ENCODE data around the gene CNOT4.

CNOT4 gene

GRCh38 chr7:135414208-135414607, 95.7 kb downstream of the CNOT4 start:
- Histone ChIP-seq H2BK15ac (ENCODE audit: low read length) (no peak overlapping the region), H3K9me3 (replicated peaks in 1 of 2; ENCODE audit: control insufficient read depth in 2 of 2, insufficient read depth in 1 of 2, low read depth in 1 of 2, low read length in 2 of 2) (no peaks in the 10 kb centered on the region), H3K23ac (ENCODE audit: low read depth, low read length, poor library complexity) (no peak overlapping the region), H2BK120ac (ENCODE audit: low read depth, low read length) (no peak overlapping the region), H2BK12ac (ENCODE audit: low read length) (no peak overlapping the region), H4K91ac (ENCODE audit: low read depth, low read length, poor library complexity) (no peak overlapping the region), H3K14ac (ENCODE audit: low read length) (no peak overlapping the region), H3K9ac (ENCODE audit: low read depth, low read length, poor library complexity) (no peak overlapping the region), H3K36me3 (replicated peaks in 1 of 2; ENCODE audit: control insufficient read depth in 2 of 2, insufficient read depth in 2 of 2, low read length in 2 of 2) (peaks cover 0 to 49% of the 10 kb centered on the region in 2 donors), H3K4me3 (ENCODE audit: low read length in 2 of 2) (no peak overlapping the region), H3K4me2 (ENCODE audit: insufficient read depth, low read length, poor library complexity, severe bottlenecking) (no peak overlapping the region), H3K27me3 (ENCODE audit: control insufficient read depth in 3 of 3, insufficient read depth in 3 of 3, low read depth in 1 of 3, low read length in 3 of 3) (no peaks in the 10 kb centered on the region), H2BK5ac (ENCODE audit: low read length) (no peak overlapping the region), H3K4ac (ENCODE audit: low read length) (no peak overlapping the region), H3K79me1 (ENCODE audit: low read depth, low read length) (no peaks in the 10 kb centered on the region), H3K18ac (ENCODE audit: low read length) (no peak overlapping the region), H2AFZ (ENCODE audit: low read length) (no peak overlapping the region), H3K4me1 (ENCODE audit: control insufficient read depth in 2 of 2, insufficient read depth in 1 of 2, low read depth in 1 of 2, low read length in 2 of 2) (no peaks in the 10 kb centered on the region), H2AK5ac (ENCODE audit: low read depth, low read length) (no peak overlapping the region), H3K27ac (replicated peaks; ENCODE audit: low read length) (no peak overlapping the region), H4K8ac (ENCODE audit: low read depth, low read length) (no peak overlapping the region)
- no CpG with 5 or more reads among the region's 3 CpGs for WGBS, 2 donors (ENCODE audit: extremely low coverage in 2 of 2, insufficient read length in 2 of 2, insufficient replicate concordance in 1 of 2)
- no peak for DNase-seq (ENCODE audit: low spot score)

GRCh38 chr7:135411098-135411497, 98.8 kb downstream of the CNOT4 start:
- Histone ChIP-seq H3K4ac (ENCODE audit: low read length) (no peak overlapping the region), H3K4me3 (ENCODE audit: low read length in 2 of 2) (no peak overlapping the region), H2BK120ac (ENCODE audit: low read depth, low read length) (no peak overlapping the region)

GRCh38 chr7:135410543-135410942, 99.4 kb downstream of the CNOT4 start:
- DNase-seq (ENCODE audit: low spot score) = no peak
- H4K8ac ChIP-seq (ENCODE audit: low read depth, low read length) = no peak overlapping the region
- no peak overlapping the region for H3K18ac ChIP-seq (ENCODE audit: low read length)
- no peak overlapping the region for H2AK5ac ChIP-seq (ENCODE audit: low read depth, low read length)
- no CpG with 5 or more reads among the region's 3 CpGs for WGBS, 2 donors (ENCODE audit: extremely low coverage in 2 of 2, insufficient read length in 2 of 2, insufficient replicate concordance in 1 of 2)
- no peak overlapping the region for H2BK120ac ChIP-seq (ENCODE audit: low read depth, low read length)
- no peak overlapping the region for H2BK15ac ChIP-seq (ENCODE audit: low read length)
- H3K27ac ChIP-seq (replicated peaks; ENCODE audit: low read length) = no peak overlapping the region
- H2BK5ac ChIP-seq (ENCODE audit: low read length) = no peak overlapping the region
- H3K4ac ChIP-seq (ENCODE audit: low read length) = no peak overlapping the region
- H3K9ac ChIP-seq (ENCODE audit: low read depth, low read length, poor library complexity) = no peak overlapping the region
- H3K4me1 ChIP-seq (ENCODE audit: control insufficient read depth in 2 of 2, insufficient read depth in 1 of 2, low read depth in 1 of 2, low read length in 2 of 2) = no peaks in the 10 kb centered on the region
- peaks cover 0 to 37% of the 10 kb centered on the region in 2 donors for H3K36me3 ChIP-seq (replicated peaks in 1 of 2; ENCODE audit: control insufficient read depth in 2 of 2, insufficient read depth in 2 of 2, low read length in 2 of 2)
- H4K91ac ChIP-seq (ENCODE audit: low read depth, low read length, poor library complexity) = no peak overlapping the region
- H3K14ac ChIP-seq (ENCODE audit: low read length) = no peak overlapping the region
- no peak overlapping the region for H3K4me3 ChIP-seq (ENCODE audit: low read length in 2 of 2)
- H3K9me3 ChIP-seq (replicated peaks in 1 of 2; ENCODE audit: control insufficient read depth in 2 of 2, insufficient read depth in 1 of 2, low read depth in 1 of 2, low read length in 2 of 2) = no peaks in the 10 kb centered on the region
- H2AFZ ChIP-seq (ENCODE audit: low read length) = no peak overlapping the region
- no peak overlapping the region for H3K23ac ChIP-seq (ENCODE audit: low read depth, low read length, poor library complexity)
- H3K4me2 ChIP-seq (ENCODE audit: insufficient read depth, low read length, poor library complexity, severe bottlenecking) = no peak overlapping the region
- no peaks in the 10 kb centered on the region for H3K27me3 ChIP-seq (ENCODE audit: control insufficient read depth in 3 of 3, insufficient read depth in 3 of 3, low read depth in 1 of 3, low read length in 3 of 3)
- no peaks in the 10 kb centered on the region for H3K79me1 ChIP-seq (ENCODE audit: low read depth, low read length)
- H2BK12ac ChIP-seq (ENCODE audit: low read length) = no peak overlapping the region

More at GRCh38 chr7:135411098-135411497, 98.8 kb downstream of the CNOT4 start:
- Histone ChIP-seq H3K27me3 (ENCODE audit: control insufficient read depth in 3 of 3, insufficient read depth in 3 of 3, low read depth in 1 of 3, low read length in 3 of 3) (no peaks in the 10 kb centered on the region), H3K27ac (replicated peaks; ENCODE audit: low read length) (no peak overlapping the region), H3K14ac (ENCODE audit: low read length) (no peak overlapping the region), H3K79me1 (ENCODE audit: low read depth, low read length) (no peaks in the 10 kb centered on the region), H3K18ac (ENCODE audit: low read length) (no peak overlapping the region), H2AFZ (ENCODE audit: low read length) (no peak overlapping the region), H2BK5ac (ENCODE audit: low read length) (no peak overlapping the region), H4K8ac (ENCODE audit: low read depth, low read length) (no peak overlapping the region), H2AK5ac (ENCODE audit: low read depth, low read length) (no peak overlapping the region), H4K91ac (ENCODE audit: low read depth, low read length, poor library complexity) (no peak overlapping the region), H2BK12ac (ENCODE audit: low read length) (no peak overlapping the region), H3K4me2 (ENCODE audit: insufficient read depth, low read length, poor library complexity, severe bottlenecking) (no peak overlapping the region), H2BK15ac (ENCODE audit: low read length) (no peak overlapping the region), H3K9ac (ENCODE audit: low read depth, low read length, poor library complexity) (no peak overlapping the region), H3K4me1 (ENCODE audit: control insufficient read depth in 2 of 2, insufficient read depth in 1 of 2, low read depth in 1 of 2, low read length in 2 of 2) (no peaks in the 10 kb centered on the region), H3K9me3 (replicated peaks in 1 of 2; ENCODE audit: control insufficient read depth in 2 of 2, insufficient read depth in 1 of 2, low read depth in 1 of 2, low read length in 2 of 2) (no peaks in the 10 kb centered on the region), H3K36me3 (replicated peaks in 1 of 2; ENCODE audit: control insufficient read depth in 2 of 2, insufficient read depth in 2 of 2, low read length in 2 of 2) (peaks cover 0 to 39% of the 10 kb centered on the region in 2 donors), H3K23ac (ENCODE audit: low read depth, low read length, poor library complexity) (no peak overlapping the region)
- DNase-seq (ENCODE audit: low spot score) = no peak

GRCh38 chr7:135409845-135410542, 99.9 kb downstream of the CNOT4 start:
- no peaks in the 10 kb centered on the region for H3K27me3 ChIP-seq (ENCODE audit: control insufficient read depth in 3 of 3, insufficient read depth in 3 of 3, low read depth in 1 of 3, low read length in 3 of 3)
- H4K91ac ChIP-seq (ENCODE audit: low read depth, low read length, poor library complexity) = no peak overlapping the region
- no peak overlapping the region for H2BK12ac ChIP-seq (ENCODE audit: low read length)
- H3K79me1 ChIP-seq (ENCODE audit: low read depth, low read length) = no peaks in the 10 kb centered on the region
- H3K9ac ChIP-seq (ENCODE audit: low read depth, low read length, poor library complexity) = no peak overlapping the region
- H3K36me3 ChIP-seq (replicated peaks in 1 of 2; ENCODE audit: control insufficient read depth in 2 of 2, insufficient read depth in 2 of 2, low read length in 2 of 2) = peaks cover 0 to 37% of the 10 kb centered on the region in 2 donors
- no peak overlapping the region for H3K18ac ChIP-seq (ENCODE audit: low read length)
- H2AK5ac ChIP-seq (ENCODE audit: low read depth, low read length) = no peak overlapping the region
- H3K4me2 ChIP-seq (ENCODE audit: insufficient read depth, low read length, poor library complexity, severe bottlenecking) = no peak overlapping the region
- no peak overlapping the region for H2BK15ac ChIP-seq (ENCODE audit: low read length)
- H2AFZ ChIP-seq (ENCODE audit: low read length) = no peak overlapping the region
- H3K27ac ChIP-seq (replicated peaks; ENCODE audit: low read length) = no peak overlapping the region
- no peak overlapping the region for H3K23ac ChIP-seq (ENCODE audit: low read depth, low read length, poor library complexity)
- no peak overlapping the region for H3K4ac ChIP-seq (ENCODE audit: low read length)
- no CpG with 5 or more reads among the region's 2 CpGs for WGBS, 2 donors (ENCODE audit: extremely low coverage in 2 of 2, insufficient read length in 2 of 2, insufficient replicate concordance in 1 of 2)
- no peak overlapping the region for H4K8ac ChIP-seq (ENCODE audit: low read depth, low read length)
- H3K4me3 ChIP-seq (ENCODE audit: low read length in 2 of 2) = no peak overlapping the region
- no peak overlapping the region for H2BK5ac ChIP-seq (ENCODE audit: low read length)
- no peak for DNase-seq (ENCODE audit: low spot score)
- no peak overlapping the region for H2BK120ac ChIP-seq (ENCODE audit: low read depth, low read length)
- H3K9me3 ChIP-seq (replicated peaks in 1 of 2; ENCODE audit: control insufficient read depth in 2 of 2, insufficient read depth in 1 of 2, low read depth in 1 of 2, low read length in 2 of 2) = no peaks in the 10 kb centered on the region
- no peak overlapping the region for H3K14ac ChIP-seq (ENCODE audit: low read length)
- no peaks in the 10 kb centered on the region for H3K4me1 ChIP-seq (ENCODE audit: control insufficient read depth in 2 of 2, insufficient read depth in 1 of 2, low read depth in 1 of 2, low read length in 2 of 2)

Data from neuronal stem cell (in vitro differentiated cells).